Liver (tissue), 9 donors: ENCODE results near the gene EXO1. TPM values are rescaled to one million over a fixed set of nuclear protein-coding genes. Genes with fewer than 3 reads are reported as not detected.
A peak's percentile ranks its signal among the peaks of the same experiment; 100 is the strongest.

ENCODE experiments used
- DNase-seq: peaks from one replicate; pipeline ENCODE4 v3.0.0-alpha.2; 2017; ENCODE audit warnings: low spot score
- H3K27ac ChIP-seq, 2 donors: one replicate each; pipeline ENCODE4 v1.7.0; 2013; ENCODE audit warnings: inconsistent platforms in 2 of 2, low read length in 2 of 2, control low read depth in 1 of 2, low read depth in 1 of 2, mild to moderate bottlenecking in 1 of 2
- H3K27me3 ChIP-seq, 4 donors: one replicate each; pipeline versions ENCODE4 v1.6.1 to v1.7.0; 2013; ENCODE audit warnings: low read length in 3 of 4, inconsistent platforms in 1 of 4, mild to moderate bottlenecking in 1 of 4, moderate library complexity in 1 of 4; ENCODE audit not compliant: control insufficient read depth in 4 of 4, insufficient read depth in 4 of 4
- H3K36me3 ChIP-seq, 4 donors: one replicate each; pipeline versions ENCODE4 v1.6.1 to v1.7.0; 2013; ENCODE audit warnings: low read length in 3 of 4, mild to moderate bottlenecking in 3 of 4, low read depth in 1 of 4, moderate library complexity in 1 of 4; ENCODE audit not compliant: control insufficient read depth in 4 of 4, insufficient read depth in 3 of 4
- H3K4me1 ChIP-seq, 4 donors: one replicate each; pipeline versions ENCODE4 v1.6.1 to v1.7.0; 2013; ENCODE audit warnings: low read length in 3 of 4, mild to moderate bottlenecking in 3 of 4, moderate library complexity in 1 of 4; ENCODE audit not compliant: control insufficient read depth in 4 of 4, insufficient read depth in 4 of 4
- H3K4me3 ChIP-seq, 3 donors: one replicate each; pipeline versions ENCODE4 v1.6.1 to v1.7.0; 2013; ENCODE audit warnings: low read length in 3 of 3, control low read depth in 1 of 3, low read depth in 1 of 3, mild to moderate bottlenecking in 1 of 3
- H3K9ac ChIP-seq, 2 donors: one replicate each; pipeline ENCODE4 v1.7.0; 2013; ENCODE audit warnings: low read length in 2 of 2, mild to moderate bottlenecking in 2 of 2, moderate library complexity in 2 of 2, control low read depth in 1 of 2, low read depth in 1 of 2
- H3K9me3 ChIP-seq, 4 donors: one replicate each; pipeline versions ENCODE4 v1.6.1 to v1.7.0; 2013; ENCODE audit warnings: low read length in 3 of 4; ENCODE audit not compliant: control insufficient read depth in 4 of 4
- EGR1 ChIP-seq, 2 donors: IDR thresholded peaks; 2 replicates each; pipeline ENCODE4 v1.6.1; 2016 to 2018; ENCODE audit warnings: antibody characterized with exemption in 2 of 2, low read depth in 2 of 2
- FOXA1 ChIP-seq: IDR thresholded peaks from 2 replicates; pipeline ENCODE4 v1.6.1; 2016; ENCODE audit warnings: antibody characterized with exemption
- FOXA2 ChIP-seq: IDR thresholded peaks from 2 replicates; pipeline ENCODE4 v1.6.1; 2016; ENCODE audit warnings: antibody characterized with exemption
- GABPA ChIP-seq, 2 donors: IDR thresholded peaks in 1 of 2; conservative IDR thresholded peaks in 1 of 2; 2 replicates each; pipeline ENCODE4 v1.6.1; 2016; ENCODE audit warnings: antibody characterized with exemption in 2 of 2, mild to moderate bottlenecking in 1 of 2, moderate library complexity in 1 of 2
- HNF4A ChIP-seq, 2 donors: conservative IDR thresholded peaks; 2 replicates each; pipeline ENCODE4 v1.6.1; 2016; ENCODE audit warnings: antibody characterized with exemption in 2 of 2, mild to moderate bottlenecking in 2 of 2
- JUND ChIP-seq, 2 donors: IDR thresholded peaks; 2 replicates each; pipeline ENCODE4 v1.6.1; 2016; ENCODE audit warnings: antibody characterized with exemption in 2 of 2
- NR2F2 ChIP-seq: IDR thresholded peaks from 2 replicates; pipeline ENCODE4 v1.6.1; 2016; ENCODE audit warnings: antibody characterized with exemption
- RAD21 ChIP-seq, 2 donors: IDR thresholded peaks; 2 replicates each; pipeline ENCODE4 v1.6.1; 2016; ENCODE audit warnings: antibody characterized with exemption in 2 of 2, mild to moderate bottlenecking in 2 of 2
- SP1 ChIP-seq: IDR thresholded peaks from 2 replicates; pipeline ENCODE4 v1.6.1; 2018; ENCODE audit warnings: antibody characterized with exemption, mild to moderate bottlenecking
- TAF1 ChIP-seq: conservative IDR thresholded peaks from 2 replicates; pipeline ENCODE4 v1.6.1; 2016; ENCODE audit warnings: antibody characterized with exemption, mild to moderate bottlenecking
- YY1 ChIP-seq: IDR thresholded peaks from 2 replicates; pipeline ENCODE4 v1.6.1; 2016; ENCODE audit warnings: antibody characterized with exemption, mild to moderate bottlenecking
- WGBS: extraction: QIAGEN DNeasy Blood & Tissue Kit; methylation state at CpG from one replicate; pipeline ENCODE4 v1.1.7; 2013; 5-methylcytosine and 5-hydroxymethylcytosine counted together
- polyA plus RNA-seq, 2 donors: library from polyadenylated mRNA; stranded (reverse) in 1 of 2; unstranded in 1 of 2; fragments of 200-250 nt in 1 of 2; fragments of >200 nt in 1 of 2; fragmentation: Nextera tagmentation in 1 of 2; extraction: Ambion mirVana in 1 of 2; gene quantifications; one replicate each; pipeline versions ENCODE4 v1.2.1 to v1.2.3, GENCODE V29; 2013 to 2015
- total RNA-seq, 2 donors: library from RNA; depleted of rRNA; stranded (reverse); fragments of >200 nt; gene quantifications; one replicate each; pipeline ENCODE4 v1.2.3, GENCODE V29; 2014
- TF ChIP-seq, protein P1 (sequence below): IDR thresholded peaks from 2 replicates; pipeline ENCODE4 v1.6.1; 2016; ENCODE audit warnings: antibody characterized with exemption, mild to moderate bottlenecking
- TF ChIP-seq, protein P2 (sequence below): fragments of 150-350 bp; IDR thresholded peaks from 2 replicates; pipeline ENCODE4 v1.5.1; 2017; ENCODE audit warnings: improper control_type of control experiment, low read depth, low read length; ENCODE audit not compliant: missing input control
- TF ChIP-seq, protein P3 (sequence below): IDR thresholded peaks from 2 replicates; pipeline ENCODE4 v1.6.1; 2016; ENCODE audit warnings: antibody characterized with exemption
- TF ChIP-seq, protein P4 (sequence below): IDR thresholded peaks from 2 replicates; pipeline ENCODE4 v1.6.1; 2016; ENCODE audit warnings: antibody characterized with exemption
- donor health status: healthy.
- donor health status: healthy.
- donor health status: healthy.
- donor health status: healthy.
- donor health status: healthy.

EXO1 gene
- total and polyA plus RNA-seq, 4 donors = 0.25 to 16.2 (median 0.48) TPM

DNA sequence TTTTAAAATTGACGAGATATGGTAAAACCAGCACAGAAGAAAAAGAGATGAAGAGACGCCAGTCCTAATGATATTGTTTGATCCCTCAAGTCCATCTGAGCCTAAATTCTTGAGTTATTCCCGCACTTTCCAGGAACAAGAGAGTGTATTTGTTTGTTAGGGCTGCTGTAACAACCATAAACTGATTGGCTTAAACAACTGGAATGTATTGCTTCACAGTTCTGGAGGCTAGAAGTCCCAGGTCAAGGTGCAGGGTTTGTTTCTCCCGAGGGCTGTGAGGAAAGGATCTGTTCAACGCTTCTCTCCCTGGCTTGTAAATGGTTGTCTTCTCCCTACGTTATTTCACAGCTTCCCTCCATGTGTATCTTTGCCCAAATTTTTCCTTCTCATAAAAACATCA lies 7.8 kb upstream of the EXO1 start:
- H3K36me3 ChIP-seq = no peaks in the 10 kb centered on the region
- no peak overlapping the region for H3K4me3 ChIP-seq
- 77% methylated on average over 6 of the region's 6 CpGs for WGBS
- no peak overlapping the region for H3K27ac ChIP-seq
- H3K4me1 ChIP-seq = no peaks in the 10 kb centered on the region
- no peak for TF ChIP-seq NR2F2
- TF ChIP-seq HNF4A (conservative IDR thresholded peaks at IDR 0.05) = peak; percentile 38 to 44
- TF ChIP-seq RAD21 (IDR thresholded peaks at IDR 0.05) = no peak
- TF ChIP-seq, protein P1, sequence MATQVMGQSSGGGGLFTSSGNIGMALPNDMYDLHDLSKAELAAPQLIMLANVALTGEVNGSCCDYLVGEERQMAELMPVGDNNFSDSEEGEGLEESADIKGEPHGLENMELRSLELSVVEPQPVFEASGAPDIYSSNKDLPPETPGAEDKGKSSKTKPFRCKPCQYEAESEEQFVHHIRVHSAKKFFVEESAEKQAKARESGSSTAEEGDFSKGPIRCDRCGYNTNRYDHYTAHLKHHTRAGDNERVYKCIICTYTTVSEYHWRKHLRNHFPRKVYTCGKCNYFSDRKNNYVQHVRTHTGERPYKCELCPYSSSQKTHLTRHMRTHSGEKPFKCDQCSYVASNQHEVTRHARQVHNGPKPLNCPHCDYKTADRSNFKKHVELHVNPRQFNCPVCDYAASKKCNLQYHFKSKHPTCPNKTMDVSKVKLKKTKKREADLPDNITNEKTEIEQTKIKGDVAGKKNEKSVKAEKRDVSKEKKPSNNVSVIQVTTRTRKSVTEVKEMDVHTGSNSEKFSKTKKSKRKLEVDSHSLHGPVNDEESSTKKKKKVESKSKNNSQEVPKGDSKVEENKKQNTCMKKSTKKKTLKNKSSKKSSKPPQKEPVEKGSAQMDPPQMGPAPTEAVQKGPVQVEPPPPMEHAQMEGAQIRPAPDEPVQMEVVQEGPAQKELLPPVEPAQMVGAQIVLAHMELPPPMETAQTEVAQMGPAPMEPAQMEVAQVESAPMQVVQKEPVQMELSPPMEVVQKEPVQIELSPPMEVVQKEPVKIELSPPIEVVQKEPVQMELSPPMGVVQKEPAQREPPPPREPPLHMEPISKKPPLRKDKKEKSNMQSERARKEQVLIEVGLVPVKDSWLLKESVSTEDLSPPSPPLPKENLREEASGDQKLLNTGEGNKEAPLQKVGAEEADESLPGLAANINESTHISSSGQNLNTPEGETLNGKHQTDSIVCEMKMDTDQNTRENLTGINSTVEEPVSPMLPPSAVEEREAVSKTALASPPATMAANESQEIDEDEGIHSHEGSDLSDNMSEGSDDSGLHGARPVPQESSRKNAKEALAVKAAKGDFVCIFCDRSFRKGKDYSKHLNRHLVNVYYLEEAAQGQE = no peak
- H3K27me3 ChIP-seq = no peaks in the 10 kb centered on the region
- H3K9me3 ChIP-seq = no peaks in the 10 kb centered on the region
- no peak overlapping the region for H3K9ac ChIP-seq
- no peak for DNase-seq

DNA sequence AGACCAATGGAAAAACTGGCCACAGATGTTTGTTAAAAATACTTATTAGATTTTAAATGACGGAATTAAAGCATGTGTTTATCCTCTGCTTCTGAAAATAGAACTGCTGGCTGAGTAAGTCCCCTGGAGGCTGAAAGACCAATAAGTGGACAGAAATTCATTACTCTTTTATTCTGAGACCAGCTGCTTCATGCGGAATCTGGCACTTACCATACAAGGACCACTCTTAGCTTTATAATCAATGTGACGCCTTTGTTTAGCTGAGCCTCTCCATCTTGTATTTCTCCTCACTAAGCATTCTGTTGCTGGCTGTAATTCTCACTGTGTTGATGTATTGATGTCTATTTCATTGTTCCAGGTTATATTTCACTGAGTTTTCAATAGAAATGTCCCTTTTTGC lies 6.3 kb upstream of the EXO1 start:
- 87% methylated on average over 3 of the region's 3 CpGs for WGBS
- TF ChIP-seq SP1 = no peak
- TF ChIP-seq, protein P2, sequence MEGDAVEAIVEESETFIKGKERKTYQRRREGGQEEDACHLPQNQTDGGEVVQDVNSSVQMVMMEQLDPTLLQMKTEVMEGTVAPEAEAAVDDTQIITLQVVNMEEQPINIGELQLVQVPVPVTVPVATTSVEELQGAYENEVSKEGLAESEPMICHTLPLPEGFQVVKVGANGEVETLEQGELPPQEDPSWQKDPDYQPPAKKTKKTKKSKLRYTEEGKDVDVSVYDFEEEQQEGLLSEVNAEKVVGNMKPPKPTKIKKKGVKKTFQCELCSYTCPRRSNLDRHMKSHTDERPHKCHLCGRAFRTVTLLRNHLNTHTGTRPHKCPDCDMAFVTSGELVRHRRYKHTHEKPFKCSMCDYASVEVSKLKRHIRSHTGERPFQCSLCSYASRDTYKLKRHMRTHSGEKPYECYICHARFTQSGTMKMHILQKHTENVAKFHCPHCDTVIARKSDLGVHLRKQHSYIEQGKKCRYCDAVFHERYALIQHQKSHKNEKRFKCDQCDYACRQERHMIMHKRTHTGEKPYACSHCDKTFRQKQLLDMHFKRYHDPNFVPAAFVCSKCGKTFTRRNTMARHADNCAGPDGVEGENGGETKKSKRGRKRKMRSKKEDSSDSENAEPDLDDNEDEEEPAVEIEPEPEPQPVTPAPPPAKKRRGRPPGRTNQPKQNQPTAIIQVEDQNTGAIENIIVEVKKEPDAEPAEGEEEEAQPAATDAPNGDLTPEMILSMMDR = no peak
- no peak for TF ChIP-seq JUND (IDR thresholded peaks at IDR 0.05)
- H3K27ac ChIP-seq = no peak overlapping the region
- no peaks in the 10 kb centered on the region for H3K36me3 ChIP-seq
- no peaks in the 10 kb centered on the region for H3K9me3 ChIP-seq
- no peaks in the 10 kb centered on the region for H3K4me1 ChIP-seq
- H3K27me3 ChIP-seq = no peaks in the 10 kb centered on the region
- no peak for DNase-seq
- no peak overlapping the region for H3K9ac ChIP-seq
- H3K4me3 ChIP-seq = no peak overlapping the region

DNA sequence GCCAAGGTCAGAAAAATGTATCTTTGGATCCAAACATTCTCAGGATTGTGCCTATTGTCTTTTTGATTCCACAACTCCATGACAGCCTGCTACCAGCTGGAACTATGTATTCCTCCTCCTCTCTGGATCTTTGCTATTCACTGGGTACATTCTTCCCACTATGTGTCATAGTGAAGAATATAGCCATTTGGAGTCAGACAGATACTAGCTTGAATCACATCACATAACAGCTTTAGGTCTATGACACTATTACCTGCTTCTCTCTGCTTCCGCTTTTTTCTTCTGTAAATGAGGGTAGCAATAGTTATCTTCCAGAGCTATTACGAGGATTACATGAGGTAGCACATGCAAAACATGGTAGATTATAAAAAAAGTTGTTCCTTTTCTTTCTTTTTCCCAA lies 5.4 kb upstream of the EXO1 start:
- no peaks in the 10 kb centered on the region for H3K9me3 ChIP-seq
- H3K9ac ChIP-seq = no peak overlapping the region
- DNase-seq = no peak
- H3K4me1 ChIP-seq = peaks cover 0 to 4% (median 3%) of the 10 kb centered on the region in 4 donors
- WGBS = 95% methylated on average over 2 of the region's 2 CpGs
- no peaks in the 10 kb centered on the region for H3K27me3 ChIP-seq
- no peak overlapping the region for H3K4me3 ChIP-seq
- no peaks in the 10 kb centered on the region for H3K36me3 ChIP-seq
- H3K27ac ChIP-seq = no peak overlapping the region
- TF ChIP-seq FOXA2 = no peak
- TF ChIP-seq FOXA1 = no peak
- TF ChIP-seq EGR1 (IDR thresholded peaks at IDR 0.05; ENCODE audit: low read depth in 2 of 2) = no peak
- TF ChIP-seq, protein P3, sequence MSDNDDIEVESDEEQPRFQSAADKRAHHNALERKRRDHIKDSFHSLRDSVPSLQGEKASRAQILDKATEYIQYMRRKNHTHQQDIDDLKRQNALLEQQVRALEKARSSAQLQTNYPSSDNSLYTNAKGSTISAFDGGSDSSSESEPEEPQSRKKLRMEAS = no peak
- no peak for TF ChIP-seq SP1
- no peak for TF ChIP-seq JUND (IDR thresholded peaks at IDR 0.05)
- no peak for TF ChIP-seq YY1
- no peak for TF ChIP-seq HNF4A (conservative IDR thresholded peaks at IDR 0.05)
- TF ChIP-seq, protein P2 = no peak
- no peak for TF ChIP-seq GABPA (IDR thresholded peaks at IDR 0.05 in 1 of 2, conservative IDR thresholded peaks at IDR 0.05 in 1 of 2)
- TF ChIP-seq, protein P4, sequence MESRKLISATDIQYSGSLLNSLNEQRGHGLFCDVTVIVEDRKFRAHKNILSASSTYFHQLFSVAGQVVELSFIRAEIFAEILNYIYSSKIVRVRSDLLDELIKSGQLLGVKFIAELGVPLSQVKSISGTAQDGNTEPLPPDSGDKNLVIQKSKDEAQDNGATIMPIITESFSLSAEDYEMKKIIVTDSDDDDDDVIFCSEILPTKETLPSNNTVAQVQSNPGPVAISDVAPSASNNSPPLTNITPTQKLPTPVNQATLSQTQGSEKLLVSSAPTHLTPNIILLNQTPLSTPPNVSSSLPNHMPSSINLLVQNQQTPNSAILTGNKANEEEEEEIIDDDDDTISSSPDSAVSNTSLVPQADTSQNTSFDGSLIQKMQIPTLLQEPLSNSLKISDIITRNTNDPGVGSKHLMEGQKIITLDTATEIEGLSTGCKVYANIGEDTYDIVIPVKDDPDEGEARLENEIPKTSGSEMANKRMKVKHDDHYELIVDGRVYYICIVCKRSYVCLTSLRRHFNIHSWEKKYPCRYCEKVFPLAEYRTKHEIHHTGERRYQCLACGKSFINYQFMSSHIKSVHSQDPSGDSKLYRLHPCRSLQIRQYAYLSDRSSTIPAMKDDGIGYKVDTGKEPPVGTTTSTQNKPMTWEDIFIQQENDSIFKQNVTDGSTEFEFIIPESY = no peak
- TF ChIP-seq NR2F2 = no peak
- no peak for TF ChIP-seq TAF1
- no peak for TF ChIP-seq RAD21 (IDR thresholded peaks at IDR 0.05)
